NCI-H526 (cell line): ENCODE results near the gene KPNB1.
"Not testable (repeated sequence)": the region's sequence is repeated elsewhere in the genome, so short reads cannot be mapped to it uniquely, and the experiment has no call there.

Source experiments
- DNase-seq, 2 experiments: peaks; one replicate each; lab custom pipeline; 2025; lab: John Stamatoyannopoulos, UW

Gene KPNB1

GRCh38 chr17:47676510-47677165 lies 26.9 kb downstream of the KPNB1 start:
- DNase-seq, result no peak

- no peak for DNase-seq
Measured at GRCh38 chr17:47678196-47678595, 28.5 kb downstream of the KPNB1 start.

- no peak for DNase-seq
Measured at GRCh38 chr17:47682138-47682537, 32.4 kb downstream of the KPNB1 start.

- DNase-seq, result not testable (repeated sequence)
Measured at GRCh38 chr17:47682727-47683126, 33.0 kb downstream of the KPNB1 start.

- DNase-seq, result no peak
Measured at GRCh38 chr17:47684025-47684424, 34.3 kb downstream of the KPNB1 start.

GRCh38 chr17:47684535-47685193 lies 34.9 kb downstream of the KPNB1 start:
- no peak for DNase-seq

- DNase-seq, result no peak
Measured at GRCh38 chr17:47685556-47686275, 36.0 kb downstream of the KPNB1 start.

GRCh38 chr17:47686276-47686635 lies 36.5 kb downstream of the KPNB1 start:
- DNase-seq, result no peak

- DNase-seq, result no peak
Measured at GRCh38 chr17:47686664-47687327, 37.1 kb downstream of the KPNB1 start.

- no peak for DNase-seq
Measured at GRCh38 chr17:47687328-47687690, 37.6 kb downstream of the KPNB1 start.

- DNase-seq, result peak in 1 of 2 experiments; percentile 30
Measured at GRCh38 chr17:47687748-47688147, 38.0 kb downstream of the KPNB1 start.

- DNase-seq, result no peak
Measured at GRCh38 chr17:47690121-47690520, 40.4 kb downstream of the KPNB1 start.

- no peak for DNase-seq
Measured at GRCh38 chr17:47692137-47692894, 42.6 kb downstream of the KPNB1 start.

GRCh38 chr17:47692895-47693730 lies 43.4 kb downstream of the KPNB1 start:
- DNase-seq, result no peak

GRCh38 chr17:47693731-47694580 lies 44.2 kb downstream of the KPNB1 start, which contains the start of gene TBKBP1:
Gene TBKBP1, plus strand, starts transcription at chr17:47694161. Its CDS starts 1,952 bp downstream, at chr17:47696113.
- peak in 1 of 2 experiments; percentile 82 for DNase-seq

- peak in 1 of 2 experiments; percentile 78 for DNase-seq
Measured at GRCh38 chr17:47694581-47695428, 45.1 kb downstream of the KPNB1 start.

GRCh38 chr17:47695429-47696376 lies 46.0 kb downstream of the KPNB1 start:
- no peak for DNase-seq
